ENCODE data around the gene TPSG1. TPM values are rescaled to one million over a fixed set of nuclear protein-coding genes. Genes with fewer than 3 reads are reported as not detected.

Gene TPSG1
- total RNA-seq, 1 experiment from 2014 or later, result not detected

DNA sequence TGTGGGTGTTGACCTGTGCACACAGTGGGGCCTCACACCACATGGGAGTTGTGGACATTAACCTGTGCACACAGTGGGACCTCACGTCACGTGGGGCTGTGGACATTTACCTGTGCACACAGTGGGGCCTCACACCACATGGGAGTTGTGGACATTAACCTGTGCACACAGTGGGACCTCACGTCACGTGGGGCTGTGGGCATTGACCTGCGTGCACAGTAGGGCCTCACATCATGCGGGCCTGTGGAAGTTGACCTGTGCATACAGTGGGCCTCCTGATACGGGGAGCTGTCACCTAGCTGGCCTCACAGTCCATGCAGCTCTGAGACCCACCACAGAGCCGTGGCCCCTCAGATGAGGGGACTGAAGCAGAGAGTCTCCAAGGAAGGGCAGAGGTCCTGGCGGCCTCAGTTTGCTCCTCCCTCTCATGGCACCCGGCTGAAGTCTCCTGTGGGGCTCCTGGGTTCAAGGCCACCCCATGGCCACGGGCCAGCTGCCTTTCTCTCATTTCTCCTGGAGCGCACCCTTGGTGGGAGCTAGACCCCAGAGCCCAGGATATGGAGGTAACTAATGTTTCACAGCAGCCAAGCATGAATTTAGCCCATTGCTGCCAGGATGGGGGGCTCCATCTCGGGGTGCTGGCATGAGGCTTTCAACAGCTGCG lies 51.1 kb downstream of the TPSG1 start:
- Mint-ChIP-seq H3K27ac (ENCODE audit: low read depth, unreplicated experiment) (no peak overlapping the region), H3K27me3 (ENCODE audit: insufficient read depth, unreplicated experiment) (peaks cover 13% of the 10 kb centered on the region), H3K9me3 (ENCODE audit: unreplicated experiment) (no peaks in the 10 kb centered on the region), H3K4me1 (ENCODE audit: insufficient read depth, unreplicated experiment) (no peaks in the 10 kb centered on the region), H3K4me3 (ENCODE audit: unreplicated experiment) (no peak overlapping the region), H3K36me3 (ENCODE audit: insufficient read depth, unreplicated experiment) (no peaks in the 10 kb centered on the region)
- BruUV-seq (replicated peaks), result no TSS peak
- ChIA-PET CTCF (interaction anchor here (0.6 kb wide), 1 partner anchor 27 kb away, joined by 3 read pairs; no protein-coding TSS in a partner anchor), POLR2A (interaction anchor here (0.7 kb wide), 1 partner anchor 28 kb away, joined by 3 read pairs; no protein-coding TSS in a partner anchor)
- no peak for DNase-seq (ENCODE audit: unreplicated experiment)
- TF ChIP-seq, protein P1, sequence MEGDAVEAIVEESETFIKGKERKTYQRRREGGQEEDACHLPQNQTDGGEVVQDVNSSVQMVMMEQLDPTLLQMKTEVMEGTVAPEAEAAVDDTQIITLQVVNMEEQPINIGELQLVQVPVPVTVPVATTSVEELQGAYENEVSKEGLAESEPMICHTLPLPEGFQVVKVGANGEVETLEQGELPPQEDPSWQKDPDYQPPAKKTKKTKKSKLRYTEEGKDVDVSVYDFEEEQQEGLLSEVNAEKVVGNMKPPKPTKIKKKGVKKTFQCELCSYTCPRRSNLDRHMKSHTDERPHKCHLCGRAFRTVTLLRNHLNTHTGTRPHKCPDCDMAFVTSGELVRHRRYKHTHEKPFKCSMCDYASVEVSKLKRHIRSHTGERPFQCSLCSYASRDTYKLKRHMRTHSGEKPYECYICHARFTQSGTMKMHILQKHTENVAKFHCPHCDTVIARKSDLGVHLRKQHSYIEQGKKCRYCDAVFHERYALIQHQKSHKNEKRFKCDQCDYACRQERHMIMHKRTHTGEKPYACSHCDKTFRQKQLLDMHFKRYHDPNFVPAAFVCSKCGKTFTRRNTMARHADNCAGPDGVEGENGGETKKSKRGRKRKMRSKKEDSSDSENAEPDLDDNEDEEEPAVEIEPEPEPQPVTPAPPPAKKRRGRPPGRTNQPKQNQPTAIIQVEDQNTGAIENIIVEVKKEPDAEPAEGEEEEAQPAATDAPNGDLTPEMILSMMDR (IDR thresholded peaks at IDR 0.05; ENCODE audit: unreplicated experiment), result no peak
- intact Hi-C loops (cut with micrococcal nuclease), result no loop called here

DNA sequence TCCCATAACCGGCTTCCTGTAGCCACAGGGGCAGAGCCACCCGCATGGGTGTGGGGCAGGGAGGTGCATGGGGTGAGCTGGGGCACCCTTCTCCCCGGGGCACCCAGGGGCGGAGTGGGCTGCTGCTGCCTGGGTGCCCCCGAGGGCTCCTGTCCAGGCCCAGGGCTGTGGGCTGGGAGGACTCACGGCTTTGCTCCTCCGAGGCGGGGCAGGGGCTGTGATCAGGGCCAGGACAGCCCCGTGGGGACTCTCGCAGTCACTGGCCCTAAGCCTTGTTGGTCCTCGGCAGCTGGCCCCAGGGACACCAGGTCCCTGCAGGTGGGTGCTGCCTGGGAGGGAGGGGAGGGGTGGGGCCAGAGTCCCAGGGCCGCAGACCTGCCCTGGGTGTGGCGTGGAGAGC lies 52.4 kb downstream of the TPSG1 start:
- intact Hi-C loops (cut with micrococcal nuclease), result no loop called here
- Mint-ChIP-seq H3K9me3 (ENCODE audit: unreplicated experiment) (no peaks in the 10 kb centered on the region), H3K4me3 (ENCODE audit: unreplicated experiment) (no peak overlapping the region), H3K4me1 (ENCODE audit: insufficient read depth, unreplicated experiment) (no peaks in the 10 kb centered on the region), H3K27me3 (ENCODE audit: insufficient read depth, unreplicated experiment) (peaks cover 13% of the 10 kb centered on the region), H3K36me3 (ENCODE audit: insufficient read depth, unreplicated experiment) (no peaks in the 10 kb centered on the region), H3K27ac (ENCODE audit: low read depth, unreplicated experiment) (no peak overlapping the region)
- POLR2A ChIA-PET, result no interaction called here
- BruUV-seq (replicated peaks), result no TSS peak
- DNase-seq (ENCODE audit: unreplicated experiment), result no peak
- CTCF ChIA-PET, result no interaction called here
- TF ChIP-seq, protein P1 (IDR thresholded peaks at IDR 0.05; ENCODE audit: unreplicated experiment), result no peak

DNA sequence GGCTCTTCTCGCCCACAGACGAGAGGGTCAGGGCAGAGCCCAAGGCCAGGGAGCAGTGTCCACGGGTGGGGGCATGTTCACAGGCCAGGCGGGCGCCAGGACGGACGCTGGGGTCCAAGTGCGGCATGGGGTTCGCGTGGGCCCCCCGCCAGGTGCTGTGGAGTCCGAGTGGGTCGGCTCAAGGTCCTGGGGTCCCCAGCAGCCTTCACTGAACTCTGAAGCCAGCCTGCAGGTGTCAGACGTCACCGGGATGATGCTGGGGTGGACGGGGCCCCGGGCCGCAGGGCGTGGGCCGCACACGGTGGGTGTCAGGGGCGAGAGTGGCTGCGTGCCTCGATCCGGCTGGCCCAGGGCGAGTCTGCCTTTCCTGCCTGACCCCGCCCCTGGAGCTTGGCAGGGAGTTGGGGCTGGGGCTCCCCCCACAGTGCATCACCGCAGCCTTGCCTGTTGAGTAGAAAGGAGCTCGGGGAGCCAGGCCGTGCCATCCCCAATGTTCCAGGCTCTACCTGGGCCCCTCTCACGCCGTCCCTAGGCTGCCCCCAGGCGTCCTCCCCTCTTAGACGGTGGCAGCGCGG lies 53.1 kb downstream of the TPSG1 start:
- H3K36me3 Mint-ChIP-seq (ENCODE audit: insufficient read depth, unreplicated experiment), result no peaks in the 10 kb centered on the region
- no peaks in the 10 kb centered on the region for H3K9me3 Mint-ChIP-seq (ENCODE audit: unreplicated experiment)
- peaks cover 13% of the 10 kb centered on the region for H3K27me3 Mint-ChIP-seq (ENCODE audit: insufficient read depth, unreplicated experiment)
- no TSS peak for BruUV-seq (replicated peaks)
- DNase-seq (ENCODE audit: unreplicated experiment), result no peak
- H3K4me3 Mint-ChIP-seq (ENCODE audit: unreplicated experiment), result no peak overlapping the region
- TF ChIP-seq, protein P1 (IDR thresholded peaks at IDR 0.05; ENCODE audit: unreplicated experiment), result no peak
- H3K4me1 Mint-ChIP-seq (ENCODE audit: insufficient read depth, unreplicated experiment), result no peaks in the 10 kb centered on the region
- intact Hi-C loops (cut with micrococcal nuclease), result no loop called here
- no peak overlapping the region for H3K27ac Mint-ChIP-seq (ENCODE audit: low read depth, unreplicated experiment)
- ChIA-PET POLR2A (no interaction called here), CTCF (interaction anchor here (0.6 kb wide), 1 partner anchor 256 kb away, joined by 3 read pairs; no protein-coding TSS in a partner anchor)

Other genes with a start within 250 kb of the TPSG1 start
- gene SOX8, start 243.5 kb downstream of the TPSG1 start, total RNA-seq (2022), result not detected in 2 replicates
- not detected in 2 replicates for gene SSTR5, start 152.5 kb downstream of the TPSG1 start, total RNA-seq (2022)
- not detected in 2 replicates for gene C1QTNF8, start 129.0 kb downstream of the TPSG1 start, total RNA-seq (2022)
- gene CACNA1H, start 72.2 kb downstream of the TPSG1 start, total RNA-seq (2022), result not detected in 2 replicates
- gene TPSB2, start 4.9 kb upstream of the TPSG1 start, total RNA-seq (2022), result not detected in 2 replicates
- not detected in 2 replicates for gene TPSAB1, start 15.4 kb upstream of the TPSG1 start, total RNA-seq (2022)
- not detected in 2 replicates for gene TPSD1, start 30.8 kb upstream of the TPSG1 start, total RNA-seq (2022)
- gene UBE2I, start 84.4 kb upstream of the TPSG1 start, total RNA-seq (2022), result 163 and 172 TPM in 2 replicates
- 0.49 and 0.75 TPM in 2 replicates for gene BAIAP3, start 108.4 kb upstream of the TPSG1 start, total RNA-seq (2022)
- 49.6 and 58.2 TPM in 2 replicates for gene TSR3, start 126.6 kb upstream of the TPSG1 start, total RNA-seq (2022)
- 37.6 and 41.6 TPM in 2 replicates for gene GNPTG, start 126.7 kb upstream of the TPSG1 start, total RNA-seq (2022)
- 12.3 and 13.4 TPM in 2 replicates for gene UNKL, start 189.4 kb upstream of the TPSG1 start, total RNA-seq (2022)
- gene UQCC4, start 195.5 kb upstream of the TPSG1 start, total RNA-seq (2022), result 19.1 and 21.4 TPM in 2 replicates
- gene PERCC1, start 205.8 kb upstream of the TPSG1 start, total RNA-seq (2022), result not detected in 2 replicates
- 0.28 and 1.2 TPM in 2 replicates for gene CCDC154, start 219.3 kb upstream of the TPSG1 start, total RNA-seq (2022)
- gene CLCN7, start 249.8 kb upstream of the TPSG1 start, total RNA-seq (2022), result 60.0 and 69.5 TPM in 2 replicates